Stimulated activated CD4-positive, alpha-beta T cell treated with anti-CD3 and anti-CD28 coated beads, TNF-alpha, amount 100 ng/mL, for 1 hour (primary cell): ENCODE measurements around the gene DIPK1B.
A peak's percentile ranks its signal among the peaks of the same experiment; 100 is the strongest.

Experiments used
- DNase-seq, 3 donors: peaks; one replicate each; pipeline ENCODE4 v3.0.0-alpha.2; 2020; ENCODE audit warnings: low read depth in 3 of 3, low spot score in 1 of 3

DIPK1B gene

DNA sequence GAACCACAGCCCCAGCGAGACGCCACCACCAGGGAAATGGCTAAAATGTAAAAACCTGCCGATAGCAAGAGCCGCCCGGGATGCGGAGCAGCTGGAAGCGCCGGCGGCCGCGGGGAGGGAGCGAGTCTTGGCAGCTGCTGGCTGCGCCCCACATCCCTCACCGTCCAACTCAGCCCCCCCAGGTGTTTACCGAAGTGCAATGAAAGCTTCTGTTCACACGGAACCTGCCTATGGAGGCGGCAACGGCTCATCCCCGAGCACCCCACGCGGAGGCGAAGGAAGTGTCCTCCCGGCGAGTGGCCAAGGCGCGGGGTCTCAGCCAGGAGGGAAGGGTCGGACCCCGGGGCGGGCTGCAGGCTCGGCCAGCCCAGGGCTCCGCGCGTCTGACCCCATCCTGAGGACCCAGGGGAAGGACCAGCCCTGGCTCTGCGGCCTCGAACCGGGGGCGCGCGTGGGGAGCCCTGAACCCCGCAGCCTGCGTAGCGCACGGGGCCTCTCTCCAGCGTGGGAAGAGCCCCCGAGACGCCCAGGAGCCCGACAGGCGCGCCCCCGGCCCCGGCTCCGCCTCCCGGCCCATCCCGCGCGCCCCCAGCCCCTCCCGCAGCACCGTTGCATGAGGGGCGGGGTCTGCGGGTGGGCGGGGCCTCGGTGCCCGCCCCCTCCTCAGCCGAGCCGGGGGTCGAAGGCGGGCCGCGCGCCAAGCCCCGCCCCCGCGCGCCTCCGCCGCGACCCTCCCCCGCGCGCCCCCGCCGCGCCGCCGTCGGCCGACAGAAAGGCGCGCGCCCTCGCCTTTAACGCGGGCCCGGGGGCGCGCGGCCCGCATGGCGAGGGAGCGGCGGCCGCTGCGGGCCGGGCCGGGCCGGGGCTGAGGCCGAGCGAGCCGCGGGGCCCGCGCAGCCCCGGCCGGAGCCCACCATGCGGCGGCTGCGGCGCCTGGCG lies at the start of gene DIPK1B:
Gene DIPK1B, plus strand, starts transcription at position 822 of the 939 bp plus-strand sequence. Its CDS starts 94 bp downstream, at position 916.
- DNase-seq = no peak

DNA sequence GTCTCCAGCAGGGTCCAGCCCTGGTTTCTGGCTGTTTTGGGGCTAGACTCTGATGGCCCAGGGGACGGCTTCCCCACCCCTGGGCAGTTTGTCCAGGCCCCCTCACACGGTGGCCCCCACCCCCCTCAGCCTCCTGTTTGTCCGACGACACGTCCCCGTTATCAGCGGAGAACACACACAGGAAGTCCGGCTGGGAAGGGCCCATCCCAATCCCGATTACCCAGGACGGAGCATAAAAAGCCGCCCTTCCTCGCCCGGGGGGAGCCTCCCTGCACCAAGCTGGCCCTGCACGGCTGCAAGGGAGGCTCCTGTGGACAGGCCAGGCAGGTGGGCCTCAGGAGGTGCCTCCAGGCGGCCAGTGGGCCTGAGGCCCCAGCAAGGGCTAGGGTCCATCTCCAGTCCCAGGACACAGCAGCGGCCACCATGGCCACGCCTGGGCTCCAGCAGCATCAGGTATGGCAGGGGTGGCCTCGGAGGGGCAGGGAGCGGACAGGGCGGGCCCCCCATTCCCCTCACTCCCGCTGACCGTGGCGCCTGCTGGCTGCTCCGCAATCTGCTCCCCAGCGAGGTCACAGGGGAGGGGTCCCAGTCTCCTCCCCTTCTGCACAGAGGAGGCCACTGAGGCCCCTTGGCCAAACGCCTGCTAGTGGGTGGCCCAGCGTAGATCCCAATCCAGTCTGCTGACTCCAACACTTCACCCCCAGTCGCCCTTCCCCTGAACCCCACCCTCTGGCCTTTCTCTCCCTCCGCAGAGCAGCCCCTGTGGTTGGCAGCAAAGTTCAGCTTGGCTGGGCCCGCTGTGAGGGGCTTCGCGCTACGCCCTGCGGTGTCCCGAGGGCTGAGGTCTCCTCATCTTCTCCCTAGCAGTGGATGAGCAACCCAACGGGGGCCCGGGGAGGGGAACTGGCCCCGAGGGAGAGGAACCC lies 49.5 kb upstream of the DIPK1B start, which contains the start of gene EGFL7:
Gene EGFL7, plus strand, starts transcription at position 261 of the 926 bp plus-strand sequence. CDS start 5,367 bp downstream, outside the sequence.
- no peak for DNase-seq

DNA sequence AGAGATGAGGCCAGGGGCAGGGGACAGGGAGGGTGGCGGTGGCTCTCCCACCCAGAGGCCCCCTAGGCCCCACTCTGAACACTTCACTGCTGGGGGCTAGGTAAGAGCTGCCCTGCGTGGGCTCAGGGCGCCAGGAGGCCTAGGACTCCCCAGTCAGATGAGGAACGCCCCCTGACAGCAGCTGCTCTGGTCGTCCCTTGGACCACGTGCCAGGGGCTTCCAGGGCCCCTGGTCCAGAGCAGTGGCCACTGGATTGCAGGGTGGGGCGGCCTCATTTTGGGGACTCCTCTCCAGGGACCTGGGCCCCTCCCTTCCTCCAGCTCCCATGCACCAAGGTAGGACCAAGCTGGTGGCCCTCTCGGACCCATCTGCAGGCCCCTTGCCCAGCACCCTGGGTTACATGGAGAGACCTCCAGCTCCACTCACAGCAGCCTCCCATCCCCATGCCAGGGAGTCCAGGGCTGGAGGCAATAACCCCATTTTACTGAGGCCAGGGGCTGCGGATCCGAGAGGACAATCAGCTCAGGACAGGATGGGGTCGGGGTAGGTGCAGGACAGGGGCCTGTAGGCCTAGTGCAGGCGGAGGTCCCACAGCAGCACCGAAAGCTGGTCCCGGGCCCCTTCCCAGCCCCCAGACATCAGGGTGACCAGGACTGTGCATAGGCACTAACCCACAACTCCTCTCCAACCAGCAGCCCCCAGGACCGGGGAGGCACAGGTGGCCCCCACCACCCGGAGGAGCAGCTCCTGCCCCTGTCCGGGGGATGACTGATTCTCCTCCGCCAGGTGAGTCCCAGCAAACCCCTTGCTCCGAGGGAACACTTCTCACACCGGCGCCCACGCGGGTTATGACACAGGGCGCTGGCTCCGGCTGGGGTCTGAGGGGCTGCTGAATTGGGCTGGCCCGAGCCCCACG lies 48.1 kb upstream of the DIPK1B start:
- DNase-seq = no peak

DNA sequence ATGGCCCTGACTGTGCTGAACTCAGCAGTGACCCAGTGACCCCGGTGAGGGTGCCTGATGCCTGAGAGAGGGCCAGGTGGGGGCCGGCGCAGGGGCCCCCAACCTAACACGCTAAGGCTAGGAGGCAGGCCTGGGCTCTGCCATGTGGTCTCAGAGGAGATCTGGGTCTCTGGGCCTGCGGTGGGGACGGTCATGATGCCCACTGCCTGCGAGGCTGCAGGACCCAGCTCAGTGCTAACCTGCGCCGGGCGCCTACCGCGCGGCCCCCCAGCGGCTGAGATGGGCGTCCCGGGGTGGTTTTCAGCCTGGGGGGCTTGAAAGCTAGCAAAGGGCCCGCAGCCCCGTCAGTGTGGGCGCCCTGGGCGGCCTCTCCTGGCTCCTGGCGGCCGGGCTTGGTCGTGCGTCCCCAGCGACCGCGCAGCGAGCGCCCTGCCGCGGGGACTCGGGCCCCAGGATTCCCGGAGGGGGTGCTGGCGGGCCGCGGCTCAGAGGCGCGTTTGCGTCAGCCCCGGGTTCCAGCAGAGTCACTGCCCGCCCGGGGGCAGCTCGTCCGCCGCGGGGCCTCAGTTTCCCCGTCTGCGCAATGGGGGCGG lies 47.2 kb upstream of the DIPK1B start:
- peak in 1 of 3 donors; percentile 18 for DNase-seq

DNA sequence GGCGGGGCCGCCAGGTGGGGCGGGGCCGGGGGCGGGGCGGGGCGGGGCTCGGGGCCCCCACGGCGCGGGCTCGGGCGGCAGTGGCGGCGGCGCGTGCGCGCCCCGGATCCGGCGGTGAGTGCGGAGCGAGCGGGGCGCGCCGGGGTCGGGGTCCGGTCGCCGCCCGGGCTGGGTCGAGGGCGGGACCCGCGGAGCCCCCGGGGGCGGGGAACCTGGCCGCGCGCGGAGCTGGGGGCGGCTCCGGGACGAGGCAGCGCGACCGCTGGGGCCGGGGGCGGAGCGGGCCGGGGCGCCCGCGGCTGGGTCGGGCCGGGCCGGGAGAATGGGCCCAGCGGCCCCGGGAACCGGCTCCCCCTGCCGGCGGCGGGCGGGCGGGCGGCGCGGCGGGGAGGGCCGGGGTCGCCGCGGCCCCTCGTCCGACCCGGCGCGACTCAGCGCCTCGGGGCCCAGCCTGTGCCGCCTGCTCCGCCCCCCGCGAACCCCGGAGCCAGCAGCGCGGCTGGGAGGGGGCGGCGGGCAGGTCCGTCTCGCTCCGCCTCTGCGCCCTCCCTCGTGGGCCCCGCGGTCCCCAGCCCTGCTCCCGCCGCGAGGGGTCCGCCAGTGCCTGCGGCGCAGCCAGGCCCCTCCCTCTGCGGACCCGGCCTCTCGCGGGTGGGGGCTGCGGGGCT lies 46.5 kb upstream of the DIPK1B start:
- DNase-seq = no peak

DNA sequence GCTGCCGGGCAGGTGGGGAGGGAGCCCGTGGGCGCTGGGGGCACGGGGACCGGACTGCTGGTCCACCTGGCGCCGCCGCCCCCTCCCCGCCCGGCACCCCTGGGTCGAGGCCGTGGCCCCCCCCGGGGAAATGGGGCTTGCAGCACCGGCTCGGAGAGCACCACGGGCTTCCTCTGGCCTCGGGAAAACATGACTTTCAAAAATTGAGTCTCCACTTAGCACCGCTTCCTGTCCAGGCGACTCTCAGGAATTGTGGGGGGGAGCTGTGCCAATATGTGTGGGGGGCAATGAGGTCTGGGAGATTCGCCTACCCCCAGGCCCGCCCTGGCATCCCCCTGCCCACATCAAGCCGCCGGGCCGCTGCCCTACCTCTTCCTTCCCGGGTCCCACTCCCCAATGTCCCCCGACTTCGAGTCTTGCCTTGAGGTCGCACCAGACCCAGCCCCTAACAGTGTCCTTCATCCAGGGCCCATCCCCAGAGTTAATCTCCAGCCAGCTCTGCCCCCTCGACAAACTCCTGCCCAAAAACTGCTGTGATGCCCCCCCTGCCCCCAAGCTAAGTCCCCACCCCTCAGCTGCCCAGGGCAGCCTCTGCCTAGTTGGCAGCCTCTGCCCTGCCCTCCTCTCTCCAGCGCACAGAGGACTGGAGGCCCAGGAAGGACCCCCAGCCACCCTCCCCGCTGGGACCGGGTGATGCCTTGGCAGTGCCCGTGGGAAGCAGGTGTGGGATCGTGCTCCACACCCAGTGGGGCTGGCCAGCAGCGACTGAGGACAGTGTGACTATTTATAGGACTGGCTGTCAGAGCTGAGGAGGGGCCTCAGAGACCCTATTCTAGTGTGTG lies 45.8 kb upstream of the DIPK1B start:
- no peak for DNase-seq

DNA sequence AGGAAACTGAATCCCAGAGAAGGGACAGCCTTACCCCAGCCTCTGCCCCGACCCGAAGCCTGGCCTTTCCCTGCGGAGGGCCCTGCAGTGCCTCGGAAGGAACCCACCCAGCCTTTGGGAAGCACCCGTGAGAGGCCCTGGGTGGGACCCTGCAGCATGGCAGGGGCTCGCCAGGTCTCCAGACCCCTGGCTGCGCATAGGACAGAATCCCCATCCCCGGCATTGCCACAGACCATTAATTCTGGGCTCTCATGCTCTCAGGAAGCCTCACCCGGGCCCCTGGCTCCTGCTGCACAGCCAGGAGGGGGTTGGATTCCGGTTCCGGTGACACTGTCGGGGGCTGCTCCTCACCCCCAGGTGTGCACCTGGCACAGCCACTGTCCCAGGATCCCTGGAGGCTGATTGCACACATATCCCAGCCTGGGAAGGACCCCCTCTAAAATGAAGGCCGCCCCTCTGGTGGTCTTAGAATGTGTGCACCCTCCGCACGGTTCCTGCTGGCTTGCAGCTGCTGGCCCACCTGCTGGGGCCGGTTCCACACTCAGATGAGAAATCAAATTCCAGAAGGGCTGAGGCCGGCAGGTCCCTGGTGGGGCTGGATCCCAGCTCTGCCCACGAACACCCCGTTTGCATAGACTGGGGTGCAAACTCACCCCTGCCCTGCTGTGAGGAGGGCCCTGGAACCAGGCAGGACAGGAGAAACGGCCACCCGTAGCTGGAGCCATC lies 45.0 kb upstream of the DIPK1B start:
- DNase-seq = no peak

DNA sequence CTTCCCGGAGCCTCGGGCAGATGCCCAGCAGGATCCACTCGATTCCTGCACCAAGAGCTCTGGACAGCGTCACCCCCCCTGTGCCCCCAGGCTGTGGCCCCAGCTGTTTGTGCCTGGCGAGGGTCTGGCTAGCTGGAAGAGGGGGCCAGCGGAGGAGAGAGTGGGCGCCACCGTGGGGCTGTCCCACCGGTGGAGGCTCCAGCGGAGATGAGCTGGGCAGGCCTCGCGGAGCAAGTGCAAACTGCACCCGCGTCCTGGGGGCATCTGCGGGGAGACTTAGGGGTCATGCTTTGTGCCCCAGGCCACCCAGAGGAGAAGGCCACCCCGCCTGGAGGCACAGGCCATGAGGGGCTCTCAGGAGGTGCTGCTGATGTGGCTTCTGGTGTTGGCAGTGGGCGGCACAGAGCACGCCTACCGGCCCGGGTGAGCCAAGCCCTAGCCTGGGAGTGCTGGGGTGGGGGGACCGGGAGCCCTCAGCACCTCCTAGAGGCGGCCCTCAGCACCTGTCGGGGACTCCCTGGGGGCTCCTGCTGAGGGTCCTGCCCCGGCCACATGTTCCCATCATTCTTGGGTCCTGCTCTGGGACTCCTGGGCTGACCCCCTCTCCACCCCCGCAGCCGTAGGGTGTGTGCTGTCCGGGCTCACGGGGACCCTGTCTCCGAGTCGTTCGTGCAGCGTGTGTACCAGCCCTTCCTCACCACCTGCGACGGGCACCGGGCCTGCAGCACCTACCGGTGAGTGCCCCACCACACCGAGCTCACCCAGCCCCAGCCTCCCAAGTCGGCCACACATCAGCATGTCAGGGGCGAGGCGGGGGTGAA lies 44.2 kb upstream of the DIPK1B start:
- no peak for DNase-seq

DNA sequence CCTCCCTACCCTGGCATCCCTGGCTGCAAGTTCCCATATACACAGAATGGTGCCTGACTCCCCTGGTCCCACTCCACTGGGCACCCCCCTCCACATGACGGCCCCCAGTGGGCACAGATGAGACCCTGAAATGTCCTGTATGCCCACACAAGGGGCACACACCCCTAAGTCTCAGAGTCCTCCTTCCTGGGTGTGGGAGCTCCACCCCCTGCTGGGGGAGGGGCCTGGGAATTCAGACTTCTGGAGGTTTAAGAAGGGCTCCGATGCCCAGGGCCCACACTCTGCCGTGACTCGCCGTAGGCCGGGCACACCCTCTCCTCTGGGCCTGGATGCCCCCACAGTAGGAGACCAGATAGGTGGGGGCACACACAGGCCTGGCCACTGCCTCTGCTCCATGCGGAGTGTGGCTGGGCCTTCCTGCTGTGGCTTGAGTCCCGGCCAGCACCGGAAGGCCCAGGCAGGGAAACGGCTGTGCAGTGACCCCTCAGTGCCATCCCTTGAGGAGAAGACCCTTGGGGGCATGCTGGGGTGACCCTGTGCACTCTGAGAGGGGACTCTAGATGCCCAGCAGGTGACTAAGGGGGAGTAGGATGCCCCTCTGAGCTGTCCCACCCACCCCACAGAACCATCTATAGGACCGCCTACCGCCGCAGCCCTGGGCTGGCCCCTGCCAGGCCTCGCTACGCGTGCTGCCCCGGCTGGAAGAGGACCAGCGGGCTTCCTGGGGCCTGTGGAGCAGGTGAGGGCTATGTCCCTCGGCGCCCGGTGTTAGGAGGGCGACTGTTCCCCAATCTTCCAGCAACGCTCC lies 43.2 kb upstream of the DIPK1B start:
- no peak for DNase-seq

DNA sequence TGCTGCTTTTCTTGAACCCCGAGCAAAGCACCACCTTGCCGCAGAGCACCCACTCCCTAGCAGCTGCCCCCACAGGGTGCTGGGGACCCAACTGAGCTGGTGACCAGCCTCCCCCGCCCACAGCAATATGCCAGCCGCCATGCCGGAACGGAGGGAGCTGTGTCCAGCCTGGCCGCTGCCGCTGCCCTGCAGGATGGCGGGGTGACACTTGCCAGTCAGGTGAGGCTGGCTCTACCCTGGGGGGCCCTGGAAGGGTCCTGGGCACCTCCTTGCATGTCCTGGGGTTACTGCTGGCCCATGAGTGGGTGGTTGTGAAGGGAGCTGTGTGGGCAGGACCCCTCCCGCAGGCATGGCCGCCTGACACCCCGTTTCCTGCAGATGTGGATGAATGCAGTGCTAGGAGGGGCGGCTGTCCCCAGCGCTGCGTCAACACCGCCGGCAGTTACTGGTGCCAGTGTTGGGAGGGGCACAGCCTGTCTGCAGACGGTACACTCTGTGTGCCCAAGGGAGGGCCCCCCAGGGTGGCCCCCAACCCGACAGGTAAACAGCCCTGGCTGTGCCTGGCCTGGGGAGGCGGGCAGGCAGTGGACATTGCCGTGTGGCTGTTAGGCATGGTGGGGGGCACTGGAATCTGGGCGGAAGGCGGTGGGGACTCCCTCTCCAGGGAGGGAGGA lies 42.4 kb upstream of the DIPK1B start:
- no peak for DNase-seq

DNA sequence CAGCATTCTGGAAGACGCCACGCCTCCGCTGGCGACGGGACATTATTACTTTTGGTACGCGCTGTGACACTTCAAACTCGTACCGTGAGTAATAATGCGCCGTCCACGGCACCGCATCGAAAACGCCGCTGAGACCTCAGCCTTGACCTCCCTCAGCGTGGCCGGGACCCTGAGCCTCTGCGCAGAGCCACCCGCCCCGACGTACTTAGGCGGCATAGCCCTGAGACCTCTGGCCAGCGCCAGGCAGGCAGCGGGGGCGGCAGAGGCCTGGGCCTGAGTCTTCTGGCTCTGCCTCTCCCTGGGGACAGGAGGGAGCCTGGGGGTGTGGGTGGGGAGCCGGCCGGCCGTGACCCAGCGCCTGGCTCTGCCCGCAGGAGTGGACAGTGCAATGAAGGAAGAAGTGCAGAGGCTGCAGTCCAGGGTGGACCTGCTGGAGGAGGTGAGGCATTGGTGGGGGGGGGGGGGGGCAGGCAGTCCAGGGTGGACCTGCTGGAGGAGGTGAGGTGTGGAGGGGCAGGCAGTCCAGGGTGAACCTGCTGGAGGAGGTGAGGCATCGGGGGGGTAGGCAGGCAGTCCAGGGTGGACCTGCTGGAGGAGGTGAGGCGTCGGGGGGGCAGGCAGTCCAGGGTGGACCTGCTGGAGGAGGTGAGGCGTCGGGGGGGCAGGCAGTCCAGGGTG lies 41.7 kb upstream of the DIPK1B start:
- no peak for DNase-seq

DNA sequence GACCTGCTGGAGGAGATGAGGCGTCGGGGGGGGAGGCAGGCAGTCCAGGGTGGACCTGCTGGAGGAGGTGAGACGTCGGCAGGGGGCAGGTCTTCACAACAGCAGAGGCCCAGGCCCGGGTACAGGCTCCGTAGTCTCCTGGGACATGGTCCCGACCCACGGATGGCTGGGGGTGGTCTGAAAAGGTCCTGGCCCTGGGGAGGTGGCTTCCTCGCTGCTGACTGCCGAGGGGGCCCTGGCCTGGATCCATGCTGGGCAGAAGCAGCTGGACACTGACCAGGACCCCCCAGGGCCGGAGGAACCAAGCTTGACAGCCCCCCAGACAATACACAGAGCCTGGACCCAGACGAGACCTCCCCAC lies 41.1 kb upstream of the DIPK1B start:
- no peak for DNase-seq

DNA sequence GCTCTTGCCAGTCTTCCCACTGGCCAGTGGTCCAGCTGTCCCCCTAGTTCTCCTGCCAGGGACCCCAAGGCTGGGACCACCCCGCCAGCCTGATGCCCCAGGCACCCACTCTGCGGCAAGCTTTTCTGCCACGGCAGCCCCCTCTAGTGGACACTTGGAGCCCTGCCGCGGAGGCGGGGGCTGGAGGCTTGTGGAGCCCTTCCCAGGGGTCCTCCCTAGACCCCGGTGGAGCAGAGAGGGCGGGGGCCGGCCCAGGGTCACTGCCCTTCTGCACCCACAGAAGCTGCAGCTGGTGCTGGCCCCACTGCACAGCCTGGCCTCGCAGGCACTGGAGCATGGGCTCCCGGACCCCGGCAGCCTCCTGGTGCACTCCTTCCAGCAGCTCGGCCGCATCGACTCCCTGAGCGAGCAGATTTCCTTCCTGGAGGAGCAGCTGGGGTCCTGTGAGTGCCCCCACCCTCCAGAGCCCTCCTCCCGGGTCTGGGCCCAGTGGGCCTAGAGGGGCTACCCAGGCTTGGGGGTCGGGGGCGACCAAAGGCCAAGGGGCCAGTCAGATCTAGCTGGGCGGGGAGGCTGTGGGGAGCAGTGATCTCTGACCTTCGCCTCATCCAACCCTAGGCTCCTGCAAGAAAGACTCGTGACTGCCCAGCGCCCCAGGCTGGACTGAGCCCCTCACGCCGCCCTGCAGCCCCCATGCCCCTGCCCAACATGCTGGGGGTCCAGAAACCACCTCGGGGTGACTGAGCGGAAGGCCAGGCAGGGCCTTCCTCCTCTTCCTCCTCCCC lies 40.5 kb upstream of the DIPK1B start:
- peak in 1 of 3 donors; percentile 41 for DNase-seq

DNA sequence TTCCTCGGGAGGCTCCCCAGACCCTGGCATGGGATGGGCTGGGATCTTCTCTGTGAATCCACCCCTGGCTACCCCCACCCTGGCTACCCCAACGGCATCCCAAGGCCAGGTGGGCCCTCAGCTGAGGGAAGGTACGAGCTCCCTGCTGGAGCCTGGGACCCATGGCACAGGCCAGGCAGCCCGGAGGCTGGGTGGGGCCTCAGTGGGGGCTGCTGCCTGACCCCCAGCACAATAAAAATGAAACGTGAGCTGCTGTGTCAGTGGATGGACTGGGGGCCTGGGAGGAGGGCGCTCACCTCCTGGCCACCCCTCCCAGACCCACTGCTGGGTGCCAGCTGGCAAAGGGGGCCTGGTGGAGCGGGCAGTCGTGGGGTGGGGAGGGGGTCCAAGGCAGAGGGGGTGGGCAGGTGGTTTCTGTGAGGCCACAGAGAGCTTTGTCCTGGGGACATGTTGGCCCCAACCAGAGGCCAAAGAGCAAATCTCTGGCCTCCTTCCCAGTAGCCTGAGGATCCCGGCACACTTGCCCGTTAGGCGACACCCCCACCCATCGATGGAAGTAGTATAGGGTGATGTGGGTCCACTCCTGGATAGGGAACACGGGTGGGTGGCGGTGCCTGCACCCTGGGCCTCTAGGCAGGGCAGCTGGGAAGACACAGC lies 39.8 kb upstream of the DIPK1B start:
- no peak for DNase-seq
